ENCODE results near the gene OXGR1.

Gene OXGR1

GRCh38 chr13:97008643-97009042 is 14.4 kb upstream of the OXGR1 start:
- ChIA-PET CTCF (interaction anchor here (1.1 kb wide), 2 partner anchors 9 kb away, joined by 4 to 8 read pairs; no protein-coding TSS in a partner anchor), POLR2A (no interaction called here)
- TF ChIP-seq CTCF (IDR thresholded peaks at IDR 0.05; ENCODE audit: control extremely low read depth, extremely low read depth, low read depth, missing control alignments), result no peak
- no peak for DNase-seq (ENCODE audit: extremely low spot score)

DNA sequence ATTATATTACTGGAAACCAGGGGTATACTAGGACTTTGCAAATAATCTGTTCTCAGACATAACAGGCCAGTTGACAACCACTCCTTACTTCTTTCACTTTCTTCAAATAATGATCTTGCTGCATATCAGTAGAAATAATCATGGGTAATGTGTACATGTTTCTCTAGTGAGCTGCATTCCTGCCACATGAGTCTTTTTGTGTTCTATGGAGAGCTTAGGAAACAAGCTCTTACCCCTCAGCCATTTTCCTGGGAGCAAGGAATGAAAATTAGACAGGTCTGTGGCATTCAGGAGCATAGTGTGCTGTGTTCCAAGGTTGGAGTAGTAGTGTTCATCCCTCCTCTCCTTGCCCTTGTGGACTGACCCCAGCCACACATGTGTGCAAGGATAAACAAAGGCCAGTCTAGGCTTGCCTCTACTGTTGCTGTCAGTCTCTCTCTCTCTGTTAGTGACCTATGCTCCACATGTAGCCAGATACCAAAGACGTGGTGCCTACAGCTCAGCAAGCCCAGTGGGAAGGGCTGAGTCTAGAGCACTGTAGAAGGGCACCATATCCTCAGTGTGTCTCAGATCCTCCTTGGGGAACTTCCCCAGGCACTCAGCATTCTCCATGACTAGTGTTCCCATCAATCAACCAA is 11.5 kb upstream of the OXGR1 start:
- ChIA-PET POLR2A (no interaction called here), CTCF (interaction anchor here (1.2 to 3.6 kb wide), 3 partner anchors 9 to 48 kb away, joined by 4 to 27 read pairs (median 9); no protein-coding TSS in a partner anchor)
- no peak for TF ChIP-seq CTCF (IDR thresholded peaks at IDR 0.05; ENCODE audit: control extremely low read depth, extremely low read depth, low read depth, missing control alignments)
- DNase-seq (ENCODE audit: extremely low spot score), result no peak

DNA sequence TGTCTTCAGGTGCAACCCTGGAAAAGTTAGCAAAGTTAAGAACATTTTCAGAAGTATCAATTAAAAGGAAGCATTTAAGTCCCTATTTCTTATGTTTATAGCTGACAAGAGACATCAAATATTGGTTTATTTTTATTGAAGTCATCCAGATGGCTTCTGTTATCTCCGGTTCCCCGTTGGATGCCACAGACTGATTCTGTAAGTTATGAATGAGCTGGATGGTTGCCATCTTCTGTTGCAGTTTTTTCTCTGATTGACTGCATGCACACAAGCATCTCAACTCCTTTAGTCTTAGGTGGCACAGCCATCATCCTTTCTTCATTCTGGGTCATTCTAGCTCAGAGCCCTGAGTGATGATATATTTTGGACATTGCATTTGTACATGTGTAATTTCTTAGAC is 10.6 kb upstream of the OXGR1 start:
- ChIA-PET POLR2A (no interaction called here), CTCF (interaction anchor here (1.1 to 3.6 kb wide), 4 partner anchors 10 to 47 kb away, joined by 3 to 27 read pairs (median 6); no protein-coding TSS in a partner anchor)
- TF ChIP-seq CTCF (IDR thresholded peaks at IDR 0.05; ENCODE audit: control extremely low read depth, extremely low read depth, low read depth, missing control alignments), result no peak
- no peak for DNase-seq (ENCODE audit: extremely low spot score)

- CTCF ChIA-PET, result interaction anchor here (1.1 to 3.6 kb wide), 5 partner anchors 10 to 47 kb away, joined by 3 to 27 read pairs (median 4); no protein-coding TSS in a partner anchor
- no peak for TF ChIP-seq CTCF (IDR thresholded peaks at IDR 0.05; ENCODE audit: control extremely low read depth, extremely low read depth, low read depth, missing control alignments)
- POLR2A ChIA-PET, result no interaction called here
- no peak for DNase-seq (ENCODE audit: extremely low spot score)
These were observed 10.0 kb upstream of the OXGR1 start for GRCh38 chr13:97004096-97004876.

DNA sequence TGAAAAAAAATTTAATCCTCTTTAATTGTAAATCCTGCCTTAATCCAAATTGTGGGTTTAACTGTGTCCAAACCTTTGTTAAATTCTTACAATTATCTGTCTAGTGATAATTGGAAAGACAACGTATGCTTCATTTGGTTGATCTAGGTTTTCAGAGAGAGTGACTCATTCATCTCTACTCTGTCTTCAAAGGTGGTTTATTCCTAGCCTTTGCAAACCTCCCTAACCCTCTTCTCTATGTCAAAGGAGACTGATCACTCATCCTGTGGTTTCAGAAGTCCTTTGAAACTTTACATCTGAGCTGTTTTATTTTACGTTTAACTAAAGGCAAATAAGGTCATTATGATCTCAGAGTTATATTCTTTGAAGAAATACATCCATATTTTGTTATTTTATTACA is 8.8 kb upstream of the OXGR1 start:
- ChIA-PET POLR2A (no interaction called here), CTCF (interaction anchor here (1.4 to 3.6 kb wide), 3 partner anchors 11 to 19 kb away, joined by 3 to 27 read pairs (median 4); no protein-coding TSS in a partner anchor)
- no peak for TF ChIP-seq CTCF (IDR thresholded peaks at IDR 0.05; ENCODE audit: control extremely low read depth, extremely low read depth, low read depth, missing control alignments)
- DNase-seq (ENCODE audit: extremely low spot score), result no peak

DNA sequence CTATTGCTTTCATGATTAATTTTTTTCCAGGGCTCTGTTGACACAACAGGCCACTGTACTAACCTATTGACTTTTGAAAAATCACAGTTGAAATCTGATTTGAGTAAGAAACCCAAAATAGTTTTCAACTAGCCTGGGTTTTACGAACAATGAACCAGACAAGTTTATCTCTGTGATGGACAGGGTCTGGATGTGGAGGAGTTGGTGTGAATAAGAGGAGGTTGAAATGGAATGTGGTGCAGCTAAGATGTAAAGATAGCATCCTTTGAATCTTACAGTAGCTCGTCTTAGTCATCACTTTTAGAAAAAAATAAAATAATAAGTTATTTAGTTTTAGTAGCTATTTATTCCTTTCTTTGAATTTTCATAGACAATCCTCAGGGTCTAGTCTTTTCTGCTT is 8.3 kb upstream of the OXGR1 start:
- DNase-seq (ENCODE audit: extremely low spot score), result no peak
- ChIA-PET POLR2A (no interaction called here), CTCF (interaction anchor here (1.4 to 1.6 kb wide), 2 partner anchors 12 to 20 kb away, joined by 3 to 4 read pairs; no protein-coding TSS in a partner anchor)
- TF ChIP-seq CTCF (IDR thresholded peaks at IDR 0.05; ENCODE audit: control extremely low read depth, extremely low read depth, low read depth, missing control alignments), result no peak

Data from GM10248 (cell line).